Suprapubic skin (tissue), 4 donors: Measurements from ENCODE around the gene PNLIPRP1.

ENCODE experiments used
- EP300 ChIP-seq: sonication (generic); formaldehyde crosslinking; IDR thresholded peaks from one replicate; pipeline ENCODE4 v1.6.1; 2017; ENCODE audit warnings: antibody characterized with exemption
- POLR2A ChIP-seq, 2 donors: fragments of 450-650 bp; IDR thresholded peaks; one replicate each; pipeline ENCODE4 v1.6.1; 2017; ENCODE audit warnings: antibody characterized with exemption in 2 of 2, mild to moderate bottlenecking in 2 of 2, moderate library complexity in 2 of 2
- POLR2AphosphoS5 ChIP-seq, 3 donors: sonication (generic); formaldehyde crosslinking; IDR thresholded peaks; one replicate each; pipeline ENCODE4 v1.6.1; 2017; ENCODE audit warnings: antibody characterized with exemption in 3 of 3
- TF ChIP-seq, protein P1 (sequence below), 2 donors: fragments of 200-600 bp in 1 of 2; fragments of 450-650 bp in 1 of 2; sonication (generic) in 1 of 2; IDR thresholded peaks; one replicate each; pipeline ENCODE4 v1.5.1; 2016 to 2019; ENCODE audit warnings: antibody characterized with exemption in 2 of 2, mild to moderate bottlenecking in 1 of 2, moderate library complexity in 1 of 2

DNA sequence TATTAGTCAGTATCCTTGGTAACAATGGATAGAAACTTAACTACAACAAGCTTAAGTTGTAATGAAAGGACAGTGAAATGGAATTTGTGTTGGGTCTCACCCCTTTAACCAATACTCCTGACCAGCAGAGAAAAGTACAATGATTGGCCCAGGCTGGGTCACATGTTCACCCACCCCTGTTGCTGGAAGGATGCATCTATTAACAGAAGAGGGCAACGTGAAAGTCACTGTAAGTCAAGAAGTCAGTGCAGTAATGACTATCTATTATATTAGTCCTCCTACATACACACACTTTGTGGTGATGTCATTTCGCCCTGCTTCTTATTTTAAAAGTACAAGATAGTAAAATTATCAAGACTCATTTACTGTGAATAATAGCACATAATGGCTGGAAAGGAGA is 46.2 kb downstream of the PNLIPRP1 start:
- TF ChIP-seq, protein P1, sequence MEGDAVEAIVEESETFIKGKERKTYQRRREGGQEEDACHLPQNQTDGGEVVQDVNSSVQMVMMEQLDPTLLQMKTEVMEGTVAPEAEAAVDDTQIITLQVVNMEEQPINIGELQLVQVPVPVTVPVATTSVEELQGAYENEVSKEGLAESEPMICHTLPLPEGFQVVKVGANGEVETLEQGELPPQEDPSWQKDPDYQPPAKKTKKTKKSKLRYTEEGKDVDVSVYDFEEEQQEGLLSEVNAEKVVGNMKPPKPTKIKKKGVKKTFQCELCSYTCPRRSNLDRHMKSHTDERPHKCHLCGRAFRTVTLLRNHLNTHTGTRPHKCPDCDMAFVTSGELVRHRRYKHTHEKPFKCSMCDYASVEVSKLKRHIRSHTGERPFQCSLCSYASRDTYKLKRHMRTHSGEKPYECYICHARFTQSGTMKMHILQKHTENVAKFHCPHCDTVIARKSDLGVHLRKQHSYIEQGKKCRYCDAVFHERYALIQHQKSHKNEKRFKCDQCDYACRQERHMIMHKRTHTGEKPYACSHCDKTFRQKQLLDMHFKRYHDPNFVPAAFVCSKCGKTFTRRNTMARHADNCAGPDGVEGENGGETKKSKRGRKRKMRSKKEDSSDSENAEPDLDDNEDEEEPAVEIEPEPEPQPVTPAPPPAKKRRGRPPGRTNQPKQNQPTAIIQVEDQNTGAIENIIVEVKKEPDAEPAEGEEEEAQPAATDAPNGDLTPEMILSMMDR (IDR thresholded peaks at IDR 0.05) = no peak
- TF ChIP-seq POLR2A (IDR thresholded peaks at IDR 0.05) (no peak), POLR2AphosphoS5 (IDR thresholded peaks at IDR 0.05) (no peak), EP300 (no peak)
